Endodermal cell (in vitro differentiated cells): ENCODE data around the gene KLF14. TPM values are rescaled to one million over a fixed set of nuclear protein-coding genes. Genes with fewer than 3 reads are reported as not detected.
"Not testable (repeated sequence)": the region's sequence is repeated elsewhere in the genome, so short reads cannot be mapped to it uniquely, and the experiment has no call there.

Source experiments
- DNase-seq: peaks from one replicate; pipeline ENCODE4 v3.0.0-alpha.2; 2017
- H3K27ac ChIP-seq: 2 replicates; pipeline ENCODE4 v1.5.1; 2013; ENCODE audit warnings: mild to moderate bottlenecking, low read depth, low read length, moderate library complexity
- H3K27me3 ChIP-seq: 2 replicates; pipeline ENCODE4 v1.6.1; 2013; ENCODE audit warnings: mild to moderate bottlenecking, low read length, moderate library complexity; ENCODE audit not compliant: insufficient read depth, control insufficient read depth, poor library complexity, severe bottlenecking
- H3K36me3 ChIP-seq: 2 replicates; pipeline ENCODE4 v1.7.0; 2013; ENCODE audit warnings: mild to moderate bottlenecking, low read length, moderate library complexity; ENCODE audit not compliant: control insufficient read depth, insufficient read depth
- H3K4me1 ChIP-seq: one replicate; pipeline ENCODE4 v1.7.0; 2013; ENCODE audit warnings: low read length; ENCODE audit not compliant: control insufficient read depth, insufficient read depth
- H3K4me3 ChIP-seq: 2 replicates; pipeline ENCODE4 v1.5.1; 2013; ENCODE audit warnings: mild to moderate bottlenecking, low read length, moderate library complexity
- H3K9ac ChIP-seq: 2 replicates; pipeline ENCODE4 v1.6.1; 2013; ENCODE audit warnings: mild to moderate bottlenecking, low read length, moderate library complexity; ENCODE audit not compliant: poor library complexity, severe bottlenecking; ENCODE audit errors: extremely low read depth
- H3K9me3 ChIP-seq: 2 replicates; pipeline ENCODE4 v1.6.1; 2013; ENCODE audit warnings: mild to moderate bottlenecking, low read length, moderate library complexity; ENCODE audit not compliant: control insufficient read depth
- H3K27ac Mint-ChIP-seq: 2 replicates; pipeline ENCODE4 v1.8.0; 2020; ENCODE audit warnings: mixed read lengths
- H3K27me3 Mint-ChIP-seq: 2 replicates; pipeline ENCODE4 v1.8.0; 2021; ENCODE audit warnings: mild to moderate bottlenecking, mixed read lengths; ENCODE audit not compliant: insufficient read depth
- H3K36me3 Mint-ChIP-seq: 2 replicates; pipeline ENCODE4 v1.8.0; 2020; ENCODE audit warnings: low read depth, mixed read lengths
- H3K4me1 Mint-ChIP-seq: 2 replicates; pipeline ENCODE4 v1.8.0; 2020; ENCODE audit warnings: mixed read lengths
- H3K4me3 Mint-ChIP-seq: 2 replicates; pipeline ENCODE4 v1.8.0; 2020; ENCODE audit warnings: mild to moderate bottlenecking, moderate library complexity, mixed read lengths
- H3K9me3 Mint-ChIP-seq: 2 replicates; pipeline ENCODE4 v1.8.0; 2020; ENCODE audit warnings: mild to moderate bottlenecking, mixed read lengths
- CTCF ChIP-seq: fragments of 200-600 bp; sonication (generic); conservative IDR thresholded peaks from 2 replicates; pipeline ENCODE4 v1.5.0; 2021; ENCODE audit warnings: antibody characterized with exemption, mild to moderate bottlenecking
- WGBS, 2 experiments: methylation state at CpG; one replicate each; pipeline versions ENCODE4 v1.1.5 to v1.1.7; 2013; ENCODE audit warnings: missing lambda C conversion rate in 2 of 2, mixed read lengths in 1 of 2; ENCODE audit not compliant: insufficient coverage in 1 of 2, insufficient read length in 1 of 2; 5-methylcytosine and 5-hydroxymethylcytosine counted together
- total RNA-seq, 2 donors: library from RNA; stranded (reverse); fragmentation: NEBNext Ultra II Directional in 1 of 2; extraction: Animal tissue kit (Norgen Biotek cat#: 25700) in 1 of 2; gene quantifications; 2 replicates in 1 of 2; 3 replicates in 1 of 2; pipeline ENCODE4 v1.2.1, GENCODE V29; 2021

The KLF14 gene
- total RNA-seq, 2 donors from 2014 or later: not detected

GRCh38 chr7:130699686-130700085 is 34.3 kb downstream of the KLF14 start:
- H3K4me1 ChIP-seq: no peaks in the 10 kb centered on the region
- Mint-ChIP-seq H3K4me3 (no peak overlapping the region), H3K9me3 (peaks cover 2% of the 10 kb centered on the region), H3K36me3 (no peaks in the 10 kb centered on the region), H3K27ac (no peak overlapping the region), H3K4me1 (no peaks in the 10 kb centered on the region), H3K27me3 (no peaks in the 10 kb centered on the region)
- no peaks in the 10 kb centered on the region for H3K27me3 ChIP-seq
- no peak for DNase-seq
- 58 to 70% methylated on average over 3 to 4 of the region's 4 CpGs for WGBS, 2 experiments
- no peak for TF ChIP-seq CTCF
- no peak overlapping the region for H3K4me3 ChIP-seq
- H3K27ac ChIP-seq: no peak overlapping the region
- no peak overlapping the region for H3K9ac ChIP-seq
- no peaks in the 10 kb centered on the region for H3K9me3 ChIP-seq
- no peaks in the 10 kb centered on the region for H3K36me3 ChIP-seq

GRCh38 chr7:130697820-130698219 is 36.2 kb downstream of the KLF14 start:
- H3K36me3 Mint-ChIP-seq: no peaks in the 10 kb centered on the region
- Histone ChIP-seq H3K27ac (no peak overlapping the region), H3K27me3 (no peaks in the 10 kb centered on the region), H3K36me3 (no peaks in the 10 kb centered on the region), H3K4me1 (no peaks in the 10 kb centered on the region), H3K9me3 (no peaks in the 10 kb centered on the region), H3K4me3 (no peak overlapping the region), H3K9ac (no peak overlapping the region)
- H3K27ac Mint-ChIP-seq: no peak overlapping the region
- H3K27me3 Mint-ChIP-seq: no peaks in the 10 kb centered on the region
- H3K9me3 Mint-ChIP-seq: peaks cover 2% of the 10 kb centered on the region
- no peaks in the 10 kb centered on the region for H3K4me1 Mint-ChIP-seq
- TF ChIP-seq CTCF: no peak
- no peak overlapping the region for H3K4me3 Mint-ChIP-seq
- WGBS, 2 experiments: 83 to 100% methylated on average over 2 of the region's 2 CpGs
- DNase-seq: no peak

GRCh38 chr7:130695840-130696239 is 38.2 kb downstream of the KLF14 start:
- H3K27me3 Mint-ChIP-seq: no peaks in the 10 kb centered on the region
- TF ChIP-seq CTCF: peak; percentile 66
- no peak overlapping the region for H3K27ac Mint-ChIP-seq
- H3K4me3 Mint-ChIP-seq: no peak overlapping the region
- 75 to 77% methylated on average over 2 of the region's 2 CpGs for WGBS, 2 experiments
- Histone ChIP-seq H3K4me3 (no peak overlapping the region), H3K27me3 (no peaks in the 10 kb centered on the region), H3K4me1 (no peaks in the 10 kb centered on the region), H3K36me3 (no peaks in the 10 kb centered on the region), H3K27ac (no peak overlapping the region), H3K9me3 (no peaks in the 10 kb centered on the region), H3K9ac (no peak overlapping the region)
- H3K9me3 Mint-ChIP-seq: peaks cover 15% of the 10 kb centered on the region
- no peak for DNase-seq
- H3K36me3 Mint-ChIP-seq: no peaks in the 10 kb centered on the region
- no peaks in the 10 kb centered on the region for H3K4me1 Mint-ChIP-seq

GRCh38 chr7:130692396-130692795 is 41.6 kb downstream of the KLF14 start:
- H3K27ac Mint-ChIP-seq, H3K27me3 Mint-ChIP-seq, H3K9ac ChIP-seq, H3K4me1 Mint-ChIP-seq, H3K36me3 ChIP-seq, H3K27me3 ChIP-seq, H3K36me3 Mint-ChIP-seq, H3K27ac ChIP-seq, H3K4me3 ChIP-seq, H3K4me1 ChIP-seq, H3K4me3 Mint-ChIP-seq, DNase-seq: not testable (repeated sequence)
- H3K9me3 Mint-ChIP-seq: peaks cover 24% of the 10 kb centered on the region
- H3K9me3 ChIP-seq: peaks cover 27% of the 10 kb centered on the region
- 91% methylated on average over 1 of the region's 1 CpG; no CpG with 5 or more reads in 1 of the 2 experiments for WGBS, 2 experiments
